Neural cell (in vitro differentiated cells): ENCODE data around the gene COG5.

ENCODE experiments used
- CTCF ChIP-seq: fragments of 450-650 bp; IDR thresholded peaks from 2 replicates; pipeline ENCODE4 v1.5.1; 2014; ENCODE audit warnings: antibody characterized with exemption, mild to moderate bottlenecking, moderate library complexity; ENCODE audit not compliant: poor library complexity, severe bottlenecking
- EZH2 ChIP-seq: fragments of 200-600, 300-800 bp; shearing (Covaris generic), sonication (generic); IDR thresholded peaks from 2 replicates; pipeline ENCODE4 v1.6.1; 2014; ENCODE audit warnings: antibody characterized with exemption, low read length, borderline replicate concordance, mild to moderate bottlenecking; ENCODE audit not compliant: insufficient read depth, poor library complexity, severe bottlenecking
- MXI1 ChIP-seq: fragments of 450-650 bp; conservative IDR thresholded peaks from 2 replicates; pipeline ENCODE4 v1.6.1; 2014; ENCODE audit warnings: antibody characterized with exemption, mild to moderate bottlenecking; ENCODE audit not compliant: poor library complexity, severe bottlenecking
- POLR2AphosphoS5 ChIP-seq: IDR thresholded peaks from 2 replicates; pipeline ENCODE4 v1.6.1; 2012
- REST ChIP-seq: IDR thresholded peaks from 2 replicates; pipeline ENCODE4 v1.6.1; 2012; ENCODE audit warnings: borderline replicate concordance
- SMC3 ChIP-seq: fragments of 450-650 bp; conservative IDR thresholded peaks from 2 replicates; pipeline ENCODE4 v1.6.1; 2014; ENCODE audit warnings: antibody characterized with exemption, mild to moderate bottlenecking, moderate library complexity; ENCODE audit not compliant: poor library complexity
- TAF1 ChIP-seq: IDR thresholded peaks from 2 replicates; pipeline ENCODE4 v1.6.1; 2012; ENCODE audit warnings: low read depth

GRCh38 chr7:107208563-107208962 is 355.2 kb downstream of the COG5 start:
- TF ChIP-seq CTCF (no peak), EZH2 (no peak), MXI1 (no peak), POLR2AphosphoS5 (no peak), SMC3 (no peak), REST (no peak), TAF1 (no peak)
